Gastrocnemius medialis (tissue), 4 donors: Measurements from ENCODE around the gene MTM1.

ENCODE experiments used
- POLR2A ChIP-seq, 2 donors: fragments of 450-650 bp; IDR thresholded peaks; one replicate each; pipeline ENCODE4 v1.6.1; 2017; ENCODE audit warnings: antibody characterized with exemption in 2 of 2, mild to moderate bottlenecking in 2 of 2, moderate library complexity in 2 of 2
- TF ChIP-seq, protein P1 (sequence below), 5 experiments: fragments of 450-650 bp in 3 of 5; fragments of 200-600 bp in 2 of 5; sonication (generic) in 2 of 5; IDR thresholded peaks in 4 of 5; conservative IDR thresholded peaks in 1 of 5; 1 replicate in 4 of 5; 2 replicates in 1 of 5; pipeline ENCODE4 v1.5.1; 2016 to 2019; ENCODE audit warnings: antibody characterized with exemption in 5 of 5, mild to moderate bottlenecking in 3 of 5, moderate library complexity in 3 of 5

DNA sequence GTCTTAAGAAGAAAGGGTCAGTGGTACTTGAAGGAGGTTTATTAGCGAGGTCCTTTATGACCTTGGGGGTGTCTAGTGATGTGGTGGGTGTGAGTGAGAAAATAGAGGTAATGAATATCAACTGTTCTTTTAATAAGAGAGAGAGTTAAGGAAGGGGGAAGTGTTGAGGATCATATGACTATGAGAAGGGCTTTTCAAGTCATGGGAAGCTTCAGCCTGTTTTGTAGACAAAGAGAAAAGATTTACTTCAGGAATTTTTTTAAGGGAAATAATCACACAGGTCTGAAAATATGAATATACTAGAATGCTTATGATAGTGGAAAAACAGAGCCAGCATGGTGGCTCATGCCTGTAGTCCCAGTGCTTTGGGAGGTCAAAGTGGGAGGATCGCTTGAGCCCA is 83.5 kb downstream of the MTM1 start:
- TF ChIP-seq, protein P1, sequence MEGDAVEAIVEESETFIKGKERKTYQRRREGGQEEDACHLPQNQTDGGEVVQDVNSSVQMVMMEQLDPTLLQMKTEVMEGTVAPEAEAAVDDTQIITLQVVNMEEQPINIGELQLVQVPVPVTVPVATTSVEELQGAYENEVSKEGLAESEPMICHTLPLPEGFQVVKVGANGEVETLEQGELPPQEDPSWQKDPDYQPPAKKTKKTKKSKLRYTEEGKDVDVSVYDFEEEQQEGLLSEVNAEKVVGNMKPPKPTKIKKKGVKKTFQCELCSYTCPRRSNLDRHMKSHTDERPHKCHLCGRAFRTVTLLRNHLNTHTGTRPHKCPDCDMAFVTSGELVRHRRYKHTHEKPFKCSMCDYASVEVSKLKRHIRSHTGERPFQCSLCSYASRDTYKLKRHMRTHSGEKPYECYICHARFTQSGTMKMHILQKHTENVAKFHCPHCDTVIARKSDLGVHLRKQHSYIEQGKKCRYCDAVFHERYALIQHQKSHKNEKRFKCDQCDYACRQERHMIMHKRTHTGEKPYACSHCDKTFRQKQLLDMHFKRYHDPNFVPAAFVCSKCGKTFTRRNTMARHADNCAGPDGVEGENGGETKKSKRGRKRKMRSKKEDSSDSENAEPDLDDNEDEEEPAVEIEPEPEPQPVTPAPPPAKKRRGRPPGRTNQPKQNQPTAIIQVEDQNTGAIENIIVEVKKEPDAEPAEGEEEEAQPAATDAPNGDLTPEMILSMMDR (IDR thresholded peaks at IDR 0.05 in 4 of 5, conservative IDR thresholded peaks at IDR 0.05 in 1 of 5) = no peak
- no peak for TF ChIP-seq POLR2A (IDR thresholded peaks at IDR 0.05)
